Panc1 (cell line): Measurements from ENCODE around the gene BICRA. TPM values are rescaled to one million over a fixed set of nuclear protein-coding genes. Genes with fewer than 3 reads are reported as not detected.

Experiments
- ATAC-seq: fragments of 200-7000 bp; cut with Tn5 transposase; 2 replicates; pipeline ENCODE4 v1.9.1; 2020; ENCODE audit warnings: mild to moderate bottlenecking, moderate library complexity
- BruUV-seq: library from RNA; stranded (reverse); fragments of 400-500 nt; replicated peaks from 2 replicates; lab custom pipeline; 2021; lab: Mats Ljungman, UMichigan
- CTCF ChIA-PET: fragments of 300-600 bp; sonication (Branson Sonifier 250); formaldehyde crosslinking; loops from one replicate; lab custom pipeline; 2022; ENCODE audit warnings: antibody characterized with exemption; lab: Charles Lee
- POLR2A ChIA-PET: fragments of 300-600 bp; sonication (Branson Sonifier 250); formaldehyde crosslinking; loops from one replicate; lab custom pipeline; 2022; ENCODE audit warnings: antibody characterized with exemption; lab: Charles Lee
- DNase-seq: peaks from one replicate; pipeline ENCODE4 v3.0.0-alpha.2; 2010; ENCODE audit warnings: low read depth, low spot score
- H3K27ac ChIP-seq: 2 replicates; pipeline ENCODE4 v1.5.1; 2011; ENCODE audit warnings: mild to moderate bottlenecking, low read length, inconsistent platforms
- H3K27me3 ChIP-seq: fragments of 200-500 bp; sonication (Bioruptor generic); 2 replicates; pipeline ENCODE4 v1.6.0; 2014; ENCODE audit warnings: low read length, inconsistent platforms; ENCODE audit not compliant: control insufficient read depth, insufficient read depth
- H3K36me3 ChIP-seq: fragments of 200-500 bp; sonication (Bioruptor generic); 2 replicates; pipeline ENCODE4 v1.5.1; 2014; ENCODE audit warnings: inconsistent platforms, mild to moderate bottlenecking, low read length, moderate library complexity; ENCODE audit not compliant: control insufficient read depth, insufficient read depth
- H3K4me1 ChIP-seq: 2 replicates; pipeline ENCODE4 v1.5.1; 2011; ENCODE audit warnings: inconsistent platforms, mild to moderate bottlenecking, low read length, moderate library complexity; ENCODE audit not compliant: control insufficient read depth, insufficient read depth
- H3K4me3 ChIP-seq, 2 experiments: 2 replicates each; pipeline ENCODE4 v1.5.1; 2011 to 2012; ENCODE audit warnings: low read depth in 2 of 2, low read length in 2 of 2, mild to moderate bottlenecking in 2 of 2, inconsistent platforms in 1 of 2, moderate library complexity in 1 of 2
- H3K9me3 ChIP-seq: fragments of 200-500 bp; sonication (Bioruptor generic); 2 replicates; pipeline ENCODE4 v1.5.1; 2014; ENCODE audit warnings: low read depth, mild to moderate bottlenecking, inconsistent platforms, low read length, moderate library complexity; ENCODE audit not compliant: control insufficient read depth, insufficient read depth
- POLR2AphosphoS5 ChIP-seq: IDR thresholded peaks from 2 replicates; pipeline ENCODE4 v1.6.1; 2012; ENCODE audit warnings: mild to moderate bottlenecking, low read depth, low read length, moderate library complexity
- REST ChIP-seq, 2 experiments: IDR thresholded peaks; 2 replicates each; pipeline ENCODE4 v1.6.1; 2011 to 2012; ENCODE audit warnings: low read depth in 2 of 2, control low read depth in 1 of 2, low read length in 1 of 2, mild to moderate bottlenecking in 1 of 2, moderate library complexity in 1 of 2; ENCODE audit not compliant: insufficient read depth in 1 of 2
- SIN3A ChIP-seq: IDR thresholded peaks from 2 replicates; pipeline ENCODE4 v1.6.1; 2012; ENCODE audit warnings: low read depth, mild to moderate bottlenecking, low read length, moderate library complexity, borderline replicate concordance; ENCODE audit not compliant: insufficient read depth
- TCF7L2 ChIP-seq: IDR thresholded peaks from 2 replicates; pipeline ENCODE4 v1.6.1; 2011; ENCODE audit warnings: mild to moderate bottlenecking, low read depth, low read length, inconsistent platforms
- in situ Hi-C: cut with HindIII; loops from 2 replicates; pipeline ENCODE4 v1.10.0; 2016; ENCODE audit warnings: low sequenced_read_pairs, low pct_unique_long_range_greater_than_20kb
- intact Hi-C: fragments of 100-400 bp; cut with micrococcal nuclease; formaldehyde crosslinking; loops from one replicate; pipeline ENCODE4 v1.10.0; 2022; ENCODE audit not compliant: unreplicated experiment
- total RNA-seq: library from RNA; stranded (reverse); gene quantifications from one replicate; pipeline ENCODE4 v1.2.1, GENCODE V29; 2021; ENCODE audit not compliant: unreplicated experiment
- TF ChIP-seq, protein P1 (sequence below): fragments of 450-650 bp; IDR thresholded peaks from 2 replicates; pipeline ENCODE4 v1.5.1; 2017; ENCODE audit warnings: mild to moderate bottlenecking

The BICRA gene
- total RNA-seq, 1 experiment from 2014 or later = 13.7 TPM

DNA sequence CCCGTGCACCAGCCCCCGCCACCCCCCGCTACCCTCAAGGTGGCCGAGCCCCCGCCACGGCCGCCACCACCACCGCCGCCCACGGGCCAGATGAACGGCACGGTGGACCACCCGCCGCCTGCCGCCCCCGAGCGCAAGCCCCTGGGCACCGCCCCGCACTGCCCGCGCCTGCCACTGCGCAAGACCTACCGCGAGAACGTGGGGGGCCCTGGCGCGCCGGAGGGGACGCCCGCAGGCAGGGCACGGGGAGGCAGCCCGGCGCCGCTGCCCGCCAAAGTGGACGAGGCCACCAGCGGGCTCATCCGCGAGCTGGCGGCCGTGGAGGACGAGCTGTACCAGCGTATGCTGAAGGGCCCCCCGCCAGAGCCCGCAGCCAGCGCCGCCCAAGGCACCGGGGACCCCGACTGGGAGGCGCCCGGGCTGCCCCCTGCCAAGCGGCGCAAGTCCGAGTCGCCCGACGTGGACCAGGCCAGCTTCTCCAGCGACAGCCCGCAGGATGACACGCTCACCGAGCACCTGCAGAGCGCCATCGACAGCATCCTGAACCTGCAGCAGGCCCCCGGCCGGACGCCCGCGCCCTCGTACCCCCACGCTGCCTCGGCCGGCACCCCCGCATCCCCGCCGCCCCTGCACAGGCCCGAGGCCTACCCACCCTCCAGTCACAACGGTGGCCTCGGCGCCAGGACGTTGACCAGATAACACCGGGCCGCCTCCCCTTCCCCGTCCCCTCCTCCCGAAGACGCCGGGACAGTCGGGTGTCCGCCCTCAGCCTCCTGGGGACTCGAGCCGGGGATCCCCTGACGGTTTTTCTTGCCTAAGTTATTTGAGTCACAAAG lies 93.0 kb downstream of the BICRA start:
- no peaks in the 10 kb centered on the region for H3K4me1 ChIP-seq
- POLR2A ChIA-PET = no interaction called here
- no peaks in the 10 kb centered on the region for H3K36me3 ChIP-seq
- TF ChIP-seq REST (IDR thresholded peaks at IDR 0.05; ENCODE audit: insufficient read depth in 1 of 2, low read depth in 2 of 2, low read length in 1 of 2) = no peak
- no peak for TF ChIP-seq TCF7L2
- no peak for TF ChIP-seq POLR2AphosphoS5
- TF ChIP-seq, protein P1, sequence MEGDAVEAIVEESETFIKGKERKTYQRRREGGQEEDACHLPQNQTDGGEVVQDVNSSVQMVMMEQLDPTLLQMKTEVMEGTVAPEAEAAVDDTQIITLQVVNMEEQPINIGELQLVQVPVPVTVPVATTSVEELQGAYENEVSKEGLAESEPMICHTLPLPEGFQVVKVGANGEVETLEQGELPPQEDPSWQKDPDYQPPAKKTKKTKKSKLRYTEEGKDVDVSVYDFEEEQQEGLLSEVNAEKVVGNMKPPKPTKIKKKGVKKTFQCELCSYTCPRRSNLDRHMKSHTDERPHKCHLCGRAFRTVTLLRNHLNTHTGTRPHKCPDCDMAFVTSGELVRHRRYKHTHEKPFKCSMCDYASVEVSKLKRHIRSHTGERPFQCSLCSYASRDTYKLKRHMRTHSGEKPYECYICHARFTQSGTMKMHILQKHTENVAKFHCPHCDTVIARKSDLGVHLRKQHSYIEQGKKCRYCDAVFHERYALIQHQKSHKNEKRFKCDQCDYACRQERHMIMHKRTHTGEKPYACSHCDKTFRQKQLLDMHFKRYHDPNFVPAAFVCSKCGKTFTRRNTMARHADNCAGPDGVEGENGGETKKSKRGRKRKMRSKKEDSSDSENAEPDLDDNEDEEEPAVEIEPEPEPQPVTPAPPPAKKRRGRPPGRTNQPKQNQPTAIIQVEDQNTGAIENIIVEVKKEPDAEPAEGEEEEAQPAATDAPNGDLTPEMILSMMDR = no peak
- TF ChIP-seq SIN3A = no peak
- no TSS peak for BruUV-seq
- ATAC-seq (no peak), DNase-seq (no peak)
- in situ Hi-C loops = no loop called here
- CTCF ChIA-PET = interaction anchor here (0.6 to 1.2 kb wide), 2 partner anchors 11 to 353 kb away, joined by 4 to 5 read pairs; partner anchors contain the start of gene DHX34
- no peaks in the 10 kb centered on the region for H3K27me3 ChIP-seq
- H3K9me3 ChIP-seq = no peaks in the 10 kb centered on the region
- intact Hi-C loops = no loop called here
- H3K27ac ChIP-seq = no peak overlapping the region
- H3K4me3 ChIP-seq = no peak overlapping the region

- BruUV-seq = TSS peak; percentile 76
- intact Hi-C loops (no loop called here), in situ Hi-C loops (no loop called here)
These were observed 93.7 kb downstream of the BICRA start for GRCh38 chr19:47702671-47703070.

More at GRCh38 chr19:47702671-47703070, 93.7 kb downstream of the BICRA start:
- Histone ChIP-seq H3K4me3 (no peak overlapping the region), H3K27me3 (no peaks in the 10 kb centered on the region), H3K4me1 (no peaks in the 10 kb centered on the region), H3K27ac (no peak overlapping the region), H3K36me3 (no peaks in the 10 kb centered on the region), H3K9me3 (no peaks in the 10 kb centered on the region)
- ChIA-PET POLR2A (no interaction called here), CTCF (no interaction called here)
- ATAC-seq = no peak
- DNase-seq = no peak
- TF ChIP-seq, protein P1 = no peak
- TF ChIP-seq POLR2AphosphoS5 (no peak), SIN3A (no peak), REST (IDR thresholded peaks at IDR 0.05; ENCODE audit: insufficient read depth in 1 of 2, low read depth in 2 of 2, low read length in 1 of 2) (no peak), TCF7L2 (no peak)
